G401.6 (cell line): Measurements from ENCODE around the gene RIN1.
"Not testable (repeated sequence)": the region's sequence is repeated elsewhere in the genome, so short reads cannot be mapped to it uniquely, and the experiment has no call there.

Source experiments
- FAIRE-seq: peaks from 2 replicates; lab custom pipeline; 2012; peaks lifted over from hg19 to GRCh38; lab: Jason Lieb, UNC

The RIN1 gene

DNA sequence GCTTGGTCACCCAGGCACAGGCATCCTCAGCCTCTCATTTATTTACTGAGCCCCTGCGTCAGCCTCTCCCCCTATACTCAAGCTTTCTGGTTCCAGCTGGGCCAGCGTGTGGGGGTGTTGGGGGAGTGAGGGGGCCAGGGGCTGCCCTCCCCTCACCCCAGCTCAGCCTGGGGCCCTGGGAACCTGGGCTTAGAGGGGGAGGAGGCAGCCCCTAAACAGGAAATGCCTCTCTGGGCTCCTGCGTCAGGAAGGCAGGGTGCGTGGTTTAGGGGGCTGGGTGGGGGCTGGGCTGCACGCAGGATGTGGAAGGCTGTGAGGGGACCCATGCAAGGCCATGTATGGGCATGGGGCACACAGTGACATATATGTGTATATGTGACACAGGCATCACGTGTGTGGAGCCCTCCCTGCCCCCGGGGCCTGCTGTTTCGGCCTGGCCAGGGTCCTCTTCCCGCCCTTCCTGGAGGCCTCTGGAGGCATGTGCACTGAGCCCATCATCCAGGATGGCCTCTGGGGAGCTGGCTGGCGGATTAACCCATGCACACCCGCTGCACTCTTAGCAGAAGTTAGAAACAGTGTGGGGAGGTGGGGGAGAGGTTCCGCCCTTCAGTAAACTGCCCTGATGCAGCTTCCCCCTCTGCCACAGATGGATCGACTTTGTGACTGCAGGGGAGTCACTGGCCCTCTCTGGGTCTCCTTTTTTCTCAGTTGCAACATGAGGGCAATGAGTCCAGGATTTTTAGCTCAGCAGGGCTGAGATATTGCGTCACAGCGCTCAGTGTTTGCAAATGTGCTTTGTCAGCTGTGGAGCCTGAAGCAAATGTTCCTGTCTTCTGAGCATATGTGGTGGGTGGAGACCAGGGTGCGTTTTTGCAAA is 18.3 kb downstream of the RIN1 start:
- FAIRE-seq: no peak

DNA sequence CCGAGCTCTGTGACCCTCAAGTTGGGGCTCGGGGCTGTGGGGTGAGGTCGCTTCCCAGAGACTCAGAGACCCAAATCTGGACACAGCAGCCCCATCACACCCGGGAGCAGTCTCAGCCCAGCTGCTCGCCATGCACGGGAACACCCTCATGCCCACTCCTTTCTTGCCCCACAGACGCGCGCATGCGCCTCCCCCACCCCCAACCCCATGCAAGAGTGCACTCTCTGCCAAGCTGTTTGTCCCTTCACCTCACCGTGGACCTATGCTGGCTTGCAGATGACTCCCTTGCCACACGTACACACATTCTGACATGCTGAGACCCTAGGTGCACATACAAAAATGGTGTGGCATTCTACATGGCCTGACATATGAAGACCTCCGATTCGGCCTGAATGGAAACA is 18.9 kb downstream of the RIN1 start:
- FAIRE-seq: no peak

DNA sequence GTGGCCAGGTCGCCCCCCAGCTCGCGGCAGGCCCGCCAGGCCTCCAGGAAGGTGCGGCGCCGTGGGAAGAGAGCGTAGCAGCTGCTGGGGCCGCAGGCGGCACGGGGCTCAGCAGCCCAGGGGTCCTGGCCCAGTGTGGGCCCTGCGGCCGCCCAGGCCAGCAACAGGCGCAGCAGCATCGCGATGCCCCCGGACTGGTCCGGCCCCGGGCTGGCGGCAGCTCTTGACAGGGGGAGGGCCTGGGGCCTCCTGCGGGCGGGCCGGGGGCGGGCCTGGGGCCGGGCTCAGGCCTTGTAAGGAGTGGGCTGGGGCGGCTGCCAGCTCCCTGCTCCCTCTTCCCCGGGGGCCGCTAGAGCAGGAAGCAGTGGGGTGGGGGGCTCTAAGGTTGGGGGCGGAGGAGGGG is 19.4 kb downstream of the RIN1 start, which contains the start of gene CD248:
TSS of gene CD248 (minus strand) at position 196 of the 403 bp plus-strand sequence. CDS start at position 179, 17 bp downstream.
- FAIRE-seq: no peak

DNA sequence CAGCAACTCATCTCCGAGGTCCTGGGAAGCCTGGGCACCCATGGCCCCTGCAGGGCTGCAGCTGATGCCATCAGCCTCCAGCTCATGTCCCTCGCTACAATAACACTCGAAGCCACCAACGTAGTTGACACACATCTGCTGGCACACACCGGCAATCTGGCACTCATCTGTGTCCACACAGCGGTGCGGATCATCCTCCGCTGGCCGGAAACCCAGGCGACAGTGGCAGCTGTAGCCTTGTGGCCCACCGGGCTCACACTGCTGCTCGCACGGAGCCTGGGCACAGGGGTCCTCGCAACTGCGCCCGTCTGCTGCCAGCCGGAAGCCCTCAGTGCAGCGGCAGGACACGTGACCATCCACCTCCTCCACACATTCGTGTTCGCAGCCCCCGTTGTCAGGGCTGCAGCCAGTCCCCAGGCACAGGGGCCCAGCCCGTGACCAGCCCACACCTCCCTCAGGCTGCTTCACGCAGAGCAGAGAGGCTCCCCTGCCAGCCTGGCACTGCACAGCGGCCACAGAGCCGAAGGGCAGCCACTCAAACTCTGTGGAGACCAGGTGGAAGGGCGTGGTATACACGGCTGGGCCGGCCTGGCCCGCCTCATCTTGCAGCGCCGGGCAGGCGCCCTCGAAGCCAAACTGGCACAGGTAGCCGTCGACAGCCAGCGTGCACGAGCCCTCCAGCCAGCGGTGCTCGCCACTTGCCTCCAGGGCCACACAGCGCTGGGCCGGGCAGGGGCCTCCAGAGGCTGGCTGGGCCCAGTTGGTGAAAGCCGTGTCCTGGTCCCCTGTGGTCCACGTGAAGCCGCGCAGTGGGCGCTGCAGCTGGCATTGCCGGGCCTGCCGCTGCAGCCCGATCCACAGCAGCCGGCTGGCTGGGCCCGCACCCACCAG is 20.1 kb downstream of the RIN1 start:
- FAIRE-seq: no peak

DNA sequence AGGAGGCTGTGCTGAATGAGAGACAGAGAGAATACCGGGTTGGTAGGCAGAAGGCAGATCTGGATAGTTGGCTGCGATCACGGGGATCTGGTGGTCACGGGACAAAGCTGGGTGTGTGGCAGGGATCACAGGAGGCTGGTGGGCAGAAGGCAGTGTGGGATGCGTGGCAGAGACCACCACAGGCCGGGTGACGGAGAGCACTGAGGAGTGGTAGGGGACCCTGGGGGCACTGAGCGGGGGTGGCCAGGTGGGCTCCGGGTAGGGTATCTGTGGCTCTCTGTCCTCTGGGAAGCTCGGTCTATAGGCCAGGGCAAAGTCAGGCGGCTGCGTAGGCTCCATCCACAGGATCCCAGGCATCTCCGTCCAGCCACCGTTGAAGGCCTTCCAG is 20.7 kb downstream of the RIN1 start:
- no peak for FAIRE-seq

DNA sequence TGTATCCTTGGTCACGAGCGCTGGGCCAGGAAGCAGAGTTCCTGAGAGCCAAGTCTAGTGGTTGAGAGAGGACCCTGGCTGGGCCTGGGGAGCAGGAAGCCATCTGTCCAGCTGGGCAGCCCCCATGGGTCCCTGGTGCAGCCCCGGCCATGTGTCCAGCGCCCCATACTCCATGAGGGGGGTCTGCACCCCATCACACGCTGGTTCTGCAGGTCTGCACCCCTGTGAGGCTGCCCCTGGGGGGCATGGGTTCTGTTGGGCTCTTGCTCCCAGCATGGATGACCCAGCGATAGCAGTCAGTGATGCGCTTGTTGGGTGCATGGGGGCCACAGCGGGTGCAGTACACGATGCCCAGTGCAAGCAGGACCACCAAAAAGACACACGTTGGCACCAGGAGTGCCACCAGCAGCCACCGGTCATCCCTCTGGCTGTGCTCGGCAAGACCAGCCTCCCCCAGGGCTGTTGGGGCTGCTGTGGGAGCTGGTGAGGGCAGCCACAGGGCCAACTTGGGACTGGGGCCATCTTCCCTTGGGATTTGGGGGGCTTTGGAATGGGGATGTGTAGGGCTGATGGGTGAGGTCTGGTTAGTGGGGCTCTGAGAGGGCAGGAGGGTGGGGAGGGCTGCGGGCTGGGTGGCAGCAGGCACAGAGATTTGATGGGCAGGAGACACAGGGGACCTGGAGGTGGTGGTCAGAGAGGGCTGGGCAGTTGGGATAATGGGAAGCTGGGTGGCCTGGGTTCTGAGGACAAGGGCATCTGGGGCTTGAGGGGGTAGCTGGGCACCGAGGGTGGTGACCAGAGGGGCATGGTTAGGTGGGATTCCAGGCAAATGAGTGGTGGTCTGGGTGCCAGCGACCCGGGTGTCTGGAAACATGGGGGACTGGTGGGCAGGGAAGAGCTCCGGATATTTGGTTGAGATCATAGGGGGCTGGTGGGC is 21.4 kb downstream of the RIN1 start:
- no peak for FAIRE-seq

DNA sequence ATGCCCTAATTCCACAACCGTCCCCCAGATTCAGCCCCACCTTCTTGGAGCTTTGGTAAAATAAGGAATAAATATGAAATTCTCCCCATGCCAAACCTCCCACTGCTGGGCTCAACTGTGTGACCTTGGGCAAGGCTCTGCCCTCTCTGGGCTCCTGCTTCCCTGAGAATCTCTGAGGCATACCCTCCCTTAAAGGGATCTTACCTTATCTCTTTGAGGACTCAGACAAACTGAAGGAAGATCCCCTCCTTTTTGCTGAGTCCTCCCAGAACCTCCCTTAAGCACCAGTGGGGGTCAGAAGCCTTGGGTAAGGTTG is 22.1 kb downstream of the RIN1 start:
- no peak for FAIRE-seq

DNA sequence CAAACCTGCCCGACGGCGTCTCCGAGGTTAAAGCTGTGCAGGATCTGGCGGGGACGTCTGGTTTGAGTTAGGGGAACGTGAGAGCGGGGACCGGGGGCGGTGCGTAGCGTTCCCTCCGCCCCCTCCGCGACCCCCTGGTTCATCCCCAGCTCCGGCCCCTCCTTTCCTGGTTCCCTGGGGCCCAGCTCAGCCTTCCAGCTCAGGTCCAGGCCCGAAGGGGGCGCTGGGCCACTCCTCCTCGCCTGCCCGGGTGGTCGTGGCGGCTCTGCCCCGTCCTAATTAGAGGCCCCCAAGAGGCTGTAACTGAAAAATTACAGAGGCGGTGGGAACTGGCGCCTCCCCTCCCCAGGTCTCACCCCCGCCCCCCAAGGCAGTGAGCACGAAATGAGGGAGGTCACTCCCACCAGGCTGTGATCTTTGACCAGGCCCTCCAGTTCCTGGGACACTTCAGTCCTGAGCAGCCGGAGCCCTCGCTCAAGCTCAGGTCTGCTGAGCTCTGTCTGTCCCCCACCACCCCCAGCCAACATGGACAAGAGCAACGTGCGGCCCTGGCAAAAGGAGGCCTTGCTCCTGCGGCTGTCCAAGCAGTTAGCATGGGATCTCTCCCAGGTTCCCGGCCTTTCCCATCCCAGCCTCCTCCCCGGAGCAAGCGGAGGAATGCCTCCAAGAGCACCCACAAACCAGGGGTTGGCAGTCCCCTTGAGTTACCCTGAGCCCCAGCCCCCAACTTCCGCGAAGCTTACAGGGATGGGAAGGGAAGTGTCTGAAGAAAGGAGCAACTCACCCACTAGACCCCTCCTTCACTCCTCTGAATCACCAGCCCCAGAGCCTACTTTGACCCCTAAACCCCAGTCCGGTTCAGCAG is 22.7 kb downstream of the RIN1 start:
- FAIRE-seq: no peak

DNA sequence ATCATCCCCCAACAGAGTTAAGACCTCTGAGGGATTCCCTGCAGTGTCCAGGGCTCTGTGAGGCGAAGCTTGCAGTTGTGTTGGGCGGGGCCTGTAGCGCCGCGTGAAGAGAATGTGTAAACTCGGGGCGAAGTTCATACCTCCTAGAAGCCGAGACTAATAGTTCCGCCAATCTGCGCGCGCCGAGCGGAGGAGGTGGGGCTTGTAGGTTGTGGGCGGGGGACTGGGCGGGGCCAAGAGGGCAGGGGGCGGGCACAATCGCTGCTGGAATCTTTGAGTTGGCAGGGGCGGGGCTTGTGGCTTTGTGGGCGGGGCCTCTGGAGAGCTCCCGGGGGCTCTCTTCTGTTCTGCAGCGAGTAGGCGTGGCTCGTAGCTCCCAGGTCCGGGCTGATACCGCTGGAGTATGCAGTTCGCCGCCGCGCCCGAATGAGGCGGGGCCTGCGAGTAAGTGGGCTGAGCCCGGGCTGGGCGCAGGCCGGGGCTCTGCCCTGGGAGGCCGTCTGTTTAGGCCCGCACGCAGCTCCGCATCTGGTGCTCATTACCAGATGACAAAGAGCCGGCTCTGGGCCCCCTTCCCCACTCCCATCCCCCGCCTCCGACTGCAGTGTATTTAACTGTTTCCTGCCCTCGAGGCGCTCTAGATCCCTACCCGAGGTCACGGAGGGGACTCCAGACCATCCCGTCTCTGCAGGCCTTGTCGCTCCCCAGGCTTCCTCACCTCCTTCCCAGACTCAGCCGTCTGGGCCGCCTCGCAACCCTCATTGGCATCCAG is 23.5 kb downstream of the RIN1 start:
- FAIRE-seq: no peak

DNA sequence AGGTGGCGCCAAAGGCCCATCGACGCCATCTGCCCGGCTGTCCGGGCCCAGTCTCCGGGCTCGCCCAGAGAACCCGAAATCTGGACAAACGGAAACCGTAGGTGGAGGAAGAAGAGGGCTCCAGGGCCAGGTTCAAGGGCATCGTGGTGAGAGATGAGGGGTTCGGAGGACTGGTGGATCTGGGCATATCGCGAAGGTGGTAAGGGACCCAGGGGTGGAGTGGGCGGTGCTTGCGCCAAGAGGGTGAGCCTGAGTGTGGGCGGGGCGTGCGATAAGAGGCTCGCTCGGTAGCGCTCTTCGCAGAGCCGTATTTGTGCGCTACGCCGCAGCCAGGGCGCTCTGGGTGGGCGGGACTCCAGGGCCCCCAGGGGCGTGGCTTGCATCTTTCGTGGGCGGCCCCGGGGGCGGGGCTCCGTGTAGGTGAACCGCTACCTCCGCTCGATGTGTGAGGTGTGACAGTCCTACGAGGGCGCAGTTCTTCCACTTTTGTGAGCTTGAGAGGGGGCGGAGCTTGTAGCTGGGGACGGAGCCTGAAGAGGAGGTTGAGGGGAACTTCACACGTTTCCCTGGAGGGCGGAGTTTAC is 24.2 kb downstream of the RIN1 start:
- peak; percentile 96 for FAIRE-seq

DNA sequence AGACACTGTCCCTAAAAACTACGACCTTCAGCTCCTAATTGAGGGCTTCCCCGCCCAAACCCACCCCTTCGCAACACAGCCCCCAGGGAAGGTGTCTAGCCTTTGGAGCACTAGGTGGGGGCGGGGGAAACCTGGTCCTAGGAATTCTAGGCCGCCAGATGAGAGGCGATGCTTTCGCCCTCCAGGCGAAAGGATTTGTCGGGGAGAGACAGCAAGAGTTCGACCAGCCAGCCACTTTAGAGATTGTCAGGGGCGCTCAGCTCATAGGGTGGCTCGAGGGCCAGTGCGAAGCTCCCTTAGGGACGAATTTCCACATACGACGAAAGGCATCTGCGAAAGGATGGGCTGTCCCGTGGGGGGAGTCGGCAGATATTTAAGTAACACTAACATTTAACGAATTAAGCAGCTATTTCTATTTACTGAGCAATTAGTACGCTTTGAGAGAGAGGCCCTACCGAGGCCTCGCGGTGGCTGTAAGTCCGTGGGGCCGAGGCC is 24.7 kb downstream of the RIN1 start:
- no peak for FAIRE-seq

DNA sequence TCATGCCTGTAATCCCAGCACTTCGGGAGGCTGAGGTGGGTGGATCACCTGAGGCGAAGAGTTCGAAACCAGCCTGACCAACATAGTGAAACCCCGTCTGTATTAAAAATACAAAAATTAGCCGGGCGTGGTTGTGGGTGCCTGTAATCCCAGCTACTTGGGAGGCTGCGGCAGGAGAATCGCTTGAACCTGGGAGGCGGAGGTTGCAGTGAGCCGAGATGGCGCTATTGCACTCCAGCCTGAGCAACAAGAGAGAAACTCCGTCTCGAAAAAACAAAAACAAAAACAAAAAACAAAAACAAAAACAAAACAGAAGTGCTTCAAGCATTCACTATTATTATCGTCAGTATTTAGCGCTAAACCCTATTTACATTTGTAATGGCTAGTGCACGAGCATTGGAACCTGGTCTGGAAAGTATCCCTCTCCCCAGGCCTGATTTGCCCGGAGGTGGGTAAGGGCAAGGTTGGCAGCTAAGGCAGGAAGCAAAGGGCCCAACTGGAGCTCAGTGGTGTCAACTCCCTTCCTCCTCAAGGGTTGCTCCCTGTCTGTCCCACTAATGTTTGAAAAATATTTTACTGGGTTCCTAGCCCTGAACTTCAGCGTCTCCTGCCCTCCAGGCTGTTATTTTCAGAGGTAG is 25.3 kb downstream of the RIN1 start:
- FAIRE-seq: not testable (repeated sequence)

DNA sequence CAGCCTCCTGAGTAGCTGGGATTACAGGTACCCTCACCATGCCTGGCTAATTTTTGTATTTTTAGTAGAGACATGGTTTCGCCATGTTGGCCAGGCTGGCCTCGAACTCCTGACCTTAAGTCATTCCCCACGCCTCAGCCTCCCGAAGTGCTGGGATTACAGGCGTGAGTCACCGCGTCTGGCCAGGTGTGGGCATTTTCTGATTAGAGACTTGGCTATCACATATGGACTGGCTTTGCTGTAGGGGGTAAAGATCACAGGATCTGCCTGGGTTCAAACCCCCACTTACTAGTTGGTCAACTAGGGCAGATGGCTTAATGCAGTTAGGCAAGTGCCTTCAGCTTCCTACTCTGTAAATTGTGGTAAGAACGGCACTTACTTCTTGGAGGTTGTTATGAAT is 25.9 kb downstream of the RIN1 start:
- no peak for FAIRE-seq

DNA sequence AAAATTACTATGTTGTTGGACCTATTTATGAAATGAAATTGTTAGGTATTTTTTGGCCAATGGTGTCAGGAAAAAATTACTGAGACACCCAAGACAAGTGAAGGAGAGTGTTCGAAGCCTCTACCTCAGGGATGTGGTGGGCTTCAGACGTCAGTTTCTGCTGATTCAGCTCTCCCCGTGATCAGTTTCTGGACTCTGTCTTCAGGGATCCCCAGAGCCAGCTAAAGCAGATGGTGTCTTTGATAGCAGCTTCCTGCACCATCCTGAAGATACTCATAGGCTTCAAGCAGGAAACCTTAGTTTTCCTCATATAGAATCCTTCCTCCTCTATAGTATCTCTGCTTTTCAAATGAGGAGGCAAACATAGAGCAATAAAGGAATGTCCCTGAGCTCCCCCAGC is 26.8 kb downstream of the RIN1 start:
- no peak for FAIRE-seq

DNA sequence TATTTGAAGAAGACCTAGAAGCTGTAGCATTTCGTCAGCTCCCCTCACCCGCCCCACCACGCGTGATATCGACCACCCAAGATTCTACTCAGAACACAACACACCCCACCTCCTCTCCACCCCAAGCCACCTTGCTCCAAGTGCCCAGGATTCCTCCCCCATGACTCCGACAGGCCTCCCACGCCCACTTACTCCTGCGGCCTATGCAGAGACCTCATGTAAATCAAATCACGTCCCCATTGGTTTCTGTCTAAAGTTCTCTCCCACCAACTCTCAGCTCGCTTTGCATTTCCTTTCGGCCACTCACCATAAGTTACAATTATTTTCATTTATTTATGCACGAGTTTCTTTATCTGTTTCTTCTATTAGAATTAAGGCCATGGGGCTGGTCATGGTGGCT is 33.6 kb downstream of the RIN1 start:
- no peak for FAIRE-seq

DNA sequence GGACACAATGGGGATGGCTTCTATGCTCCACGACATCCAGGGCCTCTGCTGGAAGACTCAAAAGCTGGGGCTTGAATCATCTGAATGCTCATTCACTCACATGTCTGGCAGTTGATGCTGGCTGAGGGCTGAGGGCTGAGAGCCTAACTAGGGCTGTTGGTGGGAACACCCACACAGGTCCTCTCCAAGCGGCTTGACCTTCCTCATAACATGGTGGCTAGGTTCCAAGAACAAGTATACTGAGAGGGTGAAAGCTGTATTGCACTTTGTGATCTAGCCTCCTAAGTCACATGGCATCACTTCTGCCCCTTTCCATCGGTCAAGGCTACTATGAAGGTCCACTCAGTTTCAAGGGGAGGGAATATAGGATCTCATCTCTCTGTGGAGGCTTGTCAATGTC is 37.0 kb downstream of the RIN1 start:
- FAIRE-seq: no peak

DNA sequence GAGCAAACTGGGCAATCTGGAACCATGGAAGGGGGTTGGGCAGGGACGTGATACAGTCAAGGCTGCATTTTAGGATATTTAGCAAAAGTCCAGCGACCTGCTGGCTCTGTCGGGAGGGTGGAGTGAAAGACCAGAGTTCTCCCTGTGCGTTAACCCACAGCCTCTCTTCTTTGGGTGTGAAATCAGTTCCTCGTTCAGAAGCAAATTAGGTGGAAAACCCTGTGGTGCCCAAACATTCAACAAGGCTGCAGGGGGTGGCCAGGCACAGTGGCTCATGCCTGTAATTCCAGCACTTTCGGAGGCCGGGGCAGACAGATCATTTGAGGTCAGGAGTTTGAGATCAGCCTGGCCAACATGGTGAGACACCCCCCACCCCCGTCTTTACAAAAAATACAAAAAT is 38.6 kb downstream of the RIN1 start:
- no peak for FAIRE-seq

DNA sequence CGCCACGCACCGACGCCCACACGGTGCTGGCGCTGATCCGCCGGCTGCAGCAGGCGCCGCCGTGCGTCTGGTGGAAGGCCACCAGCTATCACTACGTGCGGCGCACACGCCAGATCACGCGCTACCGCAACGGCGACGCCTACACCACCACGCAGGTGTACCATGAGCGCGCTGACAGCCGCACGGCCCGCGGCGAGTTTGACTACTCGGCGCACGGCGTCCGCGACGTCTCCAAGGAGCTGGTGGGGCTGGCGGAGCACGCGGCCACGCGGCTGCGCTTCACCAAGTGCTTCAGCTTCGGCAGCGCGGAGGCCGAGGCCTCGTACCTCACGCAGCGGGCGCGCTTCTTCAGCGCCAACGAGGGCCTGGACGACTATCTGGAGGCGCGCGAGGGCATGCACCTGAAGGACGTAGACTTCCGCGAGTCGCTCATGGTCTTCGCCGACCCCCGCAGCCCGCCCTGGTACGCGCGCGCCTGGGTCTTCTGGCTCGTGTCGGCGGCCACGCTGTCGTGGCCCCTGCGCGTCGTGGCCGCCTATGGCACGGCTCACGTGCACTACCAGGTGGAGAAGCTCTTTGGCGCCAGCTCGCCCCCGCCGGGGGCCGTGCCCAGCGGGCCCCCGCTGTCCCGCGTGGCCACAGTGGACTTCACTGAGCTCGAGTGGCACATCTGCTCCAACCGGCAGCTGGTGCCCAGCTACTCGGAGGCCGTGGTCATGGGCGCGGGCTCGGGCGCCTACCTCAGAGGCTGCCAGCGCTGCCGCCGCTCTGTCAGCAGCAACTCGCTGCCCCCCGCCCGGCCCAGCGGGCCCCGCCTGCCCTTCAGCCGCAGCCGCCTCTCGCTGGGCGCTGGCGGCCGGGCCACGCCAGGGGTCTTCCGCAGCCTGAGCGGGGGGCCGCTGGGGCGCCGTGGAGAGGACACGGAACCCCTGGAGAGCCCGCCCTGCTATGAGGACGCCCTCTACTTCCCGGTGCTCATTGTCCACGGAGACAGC is 41.3 kb downstream of the RIN1 start:
- FAIRE-seq: no peak
